ENCODE data around the gene SP140.

Gene SP140

GRCh38 chr2:230205721-230206120 lies 19.8 kb upstream of the SP140 start:
- Histone ChIP-seq H3K9me3 (replicated peaks; ENCODE audit: insufficient read depth, low read length) (no peaks in the 10 kb centered on the region), H2AFZ (ENCODE audit: low read length) (no peak overlapping the region), H3K4me3 (ENCODE audit: low read length) (no peak overlapping the region), H3K4me1 (ENCODE audit: low read length) (peaks cover 17% of the 10 kb centered on the region), H3K27ac (ENCODE audit: low read length) (no peak overlapping the region), H3K79me2 (ENCODE audit: low read length) (no peaks in the 10 kb centered on the region), H3K27me3 (replicated peaks; ENCODE audit: insufficient read depth, low read length) (no peaks in the 10 kb centered on the region), H3K9ac (ENCODE audit: low read length) (no peak overlapping the region), H3K36me3 (replicated peaks; ENCODE audit: insufficient read depth, low read length) (no peaks in the 10 kb centered on the region), H4K20me1 (ENCODE audit: insufficient read depth, low read length) (no peaks in the 10 kb centered on the region), H3K9me2 (replicated peaks; ENCODE audit: insufficient read depth, low read length) (no peaks in the 10 kb centered on the region), H3F3A (ENCODE audit: insufficient read depth, low read length) (peaks cover 8% of the 10 kb centered on the region), H3K4me2 (ENCODE audit: low read depth, low read length) (no peak overlapping the region)
- DNase-seq = no peak
- TF ChIP-seq EZH2phosphoT487 (IDR thresholded peaks at IDR 0.05; ENCODE audit: low read length) (no peak), CTCF (IDR thresholded peaks at IDR 0.05; ENCODE audit: low read length) (no peak)

DNA sequence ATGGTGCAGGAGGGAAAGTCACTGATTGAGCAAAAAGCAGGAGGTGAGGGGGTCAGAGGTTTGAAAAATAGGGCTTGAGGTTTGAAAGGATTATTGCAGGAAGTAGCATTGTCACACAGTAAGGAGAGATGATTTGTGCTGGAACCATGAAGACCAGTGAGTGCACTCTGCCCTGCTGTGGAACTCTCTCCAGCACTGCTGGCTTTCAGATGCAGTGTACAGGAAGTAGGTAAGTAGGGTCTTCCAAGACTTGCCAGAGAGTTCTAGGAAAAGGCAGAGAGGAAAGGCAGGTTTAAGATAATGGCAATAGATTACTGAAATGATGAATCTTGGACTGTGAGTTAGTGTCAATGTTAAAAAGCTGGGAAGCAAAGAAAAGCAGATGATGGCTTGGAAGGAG lies 17.0 kb upstream of the SP140 start:
- no peak for DNase-seq
- Histone ChIP-seq H2AFZ (ENCODE audit: low read length) (no peak overlapping the region), H3K4me3 (ENCODE audit: low read length) (no peak overlapping the region), H3K27ac (ENCODE audit: low read length) (no peak overlapping the region), H3K36me3 (replicated peaks; ENCODE audit: insufficient read depth, low read length) (no peaks in the 10 kb centered on the region), H3K9ac (ENCODE audit: low read length) (no peak overlapping the region), H3K4me2 (ENCODE audit: low read depth, low read length) (no peak overlapping the region), H3K9me3 (replicated peaks; ENCODE audit: insufficient read depth, low read length) (no peaks in the 10 kb centered on the region), H3K4me1 (ENCODE audit: low read length) (peaks cover 9% of the 10 kb centered on the region; the same call in 1 of the 2 replicates), H3K9me2 (replicated peaks; ENCODE audit: insufficient read depth, low read length) (no peaks in the 10 kb centered on the region), H3K79me2 (ENCODE audit: low read length) (no peaks in the 10 kb centered on the region), H3F3A (ENCODE audit: insufficient read depth, low read length) (peaks cover 1% of the 10 kb centered on the region; the same call in 1 of the 2 replicates), H3K27me3 (replicated peaks; ENCODE audit: insufficient read depth, low read length) (no peaks in the 10 kb centered on the region), H4K20me1 (ENCODE audit: insufficient read depth, low read length) (no peaks in the 10 kb centered on the region)
- TF ChIP-seq EZH2 (optimal IDR thresholded peaks at IDR 0.05; ENCODE audit: low read depth, low read length) = no peak
- TF ChIP-seq EZH2phosphoT487 (IDR thresholded peaks at IDR 0.05; ENCODE audit: low read length) = no peak
- TF ChIP-seq CTCF (IDR thresholded peaks at IDR 0.05; ENCODE audit: low read length) = no peak

GRCh38 chr2:230209422-230210051 lies 16.0 kb upstream of the SP140 start:
- no peaks in the 10 kb centered on the region for H3K79me2 ChIP-seq (ENCODE audit: low read length)
- H3K9me2 ChIP-seq (replicated peaks; ENCODE audit: insufficient read depth, low read length) = no peaks in the 10 kb centered on the region
- H3K4me3 ChIP-seq (ENCODE audit: low read length) = no peak overlapping the region
- no peak for DNase-seq
- H3K9ac ChIP-seq (ENCODE audit: low read length) = no peak overlapping the region
- H4K20me1 ChIP-seq (ENCODE audit: insufficient read depth, low read length) = no peaks in the 10 kb centered on the region
- H3K4me2 ChIP-seq (ENCODE audit: low read depth, low read length) = no peak overlapping the region
- no peaks in the 10 kb centered on the region for H3K27me3 ChIP-seq (replicated peaks; ENCODE audit: insufficient read depth, low read length)
- H3K9me3 ChIP-seq (replicated peaks; ENCODE audit: insufficient read depth, low read length) = no peaks in the 10 kb centered on the region
- no peaks in the 10 kb centered on the region for H3F3A ChIP-seq (ENCODE audit: insufficient read depth, low read length)
- TF ChIP-seq EZH2phosphoT487 (IDR thresholded peaks at IDR 0.05; ENCODE audit: low read length) (no peak), CTCF (IDR thresholded peaks at IDR 0.05; ENCODE audit: low read length) (no peak), EZH2 (optimal IDR thresholded peaks at IDR 0.05; ENCODE audit: low read depth, low read length) (no peak)
- peaks cover 7% of the 10 kb centered on the region; the same call in 1 of the 2 replicates for H3K4me1 ChIP-seq (ENCODE audit: low read length)
- H2AFZ ChIP-seq (ENCODE audit: low read length) = no peak overlapping the region
- no peak overlapping the region for H3K27ac ChIP-seq (ENCODE audit: low read length)
- H3K36me3 ChIP-seq (replicated peaks; ENCODE audit: insufficient read depth, low read length) = no peaks in the 10 kb centered on the region
